Fibroblast of the aortic adventitia (primary cell): ENCODE measurements around the gene TSPAN33. TPM values are rescaled to one million over a fixed set of nuclear protein-coding genes. Genes with fewer than 3 reads are reported as not detected.

ENCODE experiments used
- DNase-seq: peaks from one replicate; pipeline ENCODE4 v3.0.0-alpha.2; 2010; ENCODE audit warnings: low read depth
- H3K4me3 ChIP-seq: 2 replicates; pipeline ENCODE4 v1.5.1; 2011; ENCODE audit warnings: low read depth, mild to moderate bottlenecking, control low read depth, low read length, moderate library complexity
- CTCF ChIP-seq: IDR thresholded peaks from 2 replicates; pipeline ENCODE4 v1.5.1; 2011; ENCODE audit warnings: mild to moderate bottlenecking, low read length, control low read depth, inconsistent platforms; ENCODE audit not compliant: insufficient read depth
- total RNA-seq: library from RNA; depleted of rRNA; stranded (reverse); fragments of >200 nt; gene quantifications from 2 replicates; pipeline ENCODE4 v1.2.3, GENCODE V29; 2012; ENCODE audit warnings: low replicate concordance

The TSPAN33 gene
- total RNA-seq, 1 donor, result not detected

GRCh38 chr7:129191272-129191671 is 46.8 kb downstream of the TSPAN33 start:
- no peak for DNase-seq
- TF ChIP-seq CTCF, result no peak
- no peak overlapping the region for H3K4me3 ChIP-seq

- no peak overlapping the region for H3K4me3 ChIP-seq
- no peak for TF ChIP-seq CTCF
Observed at GRCh38 chr7:129193892-129194291, 49.4 kb downstream of the TSPAN33 start.

GRCh38 chr7:129197771-129198170 is 53.3 kb downstream of the TSPAN33 start:
- DNase-seq, result no peak
- no peak overlapping the region for H3K4me3 ChIP-seq
- TF ChIP-seq CTCF, result no peak

More at GRCh38 chr7:129193892-129194291, 49.4 kb downstream of the TSPAN33 start:
- no peak for DNase-seq

GRCh38 chr7:129199406-129199805 is 54.9 kb downstream of the TSPAN33 start:
- no peak for DNase-seq
- no peak overlapping the region for H3K4me3 ChIP-seq
- TF ChIP-seq CTCF, result no peak

- no peak for TF ChIP-seq CTCF
- H3K4me3 ChIP-seq, result no peak overlapping the region
- no peak for DNase-seq
Observed at GRCh38 chr7:129202058-129202777, 57.7 kb downstream of the TSPAN33 start.

- TF ChIP-seq CTCF, result no peak
- no peak for DNase-seq
- H3K4me3 ChIP-seq, result no peak overlapping the region
Observed at GRCh38 chr7:129203050-129203741, 58.7 kb downstream of the TSPAN33 start.
